ENCODE data around the gene CYB5R3.
"Not testable (repeated sequence)": the region's sequence is repeated elsewhere in the genome, so short reads cannot be mapped to it uniquely, and the experiment has no call there.

CYB5R3 gene

DNA sequence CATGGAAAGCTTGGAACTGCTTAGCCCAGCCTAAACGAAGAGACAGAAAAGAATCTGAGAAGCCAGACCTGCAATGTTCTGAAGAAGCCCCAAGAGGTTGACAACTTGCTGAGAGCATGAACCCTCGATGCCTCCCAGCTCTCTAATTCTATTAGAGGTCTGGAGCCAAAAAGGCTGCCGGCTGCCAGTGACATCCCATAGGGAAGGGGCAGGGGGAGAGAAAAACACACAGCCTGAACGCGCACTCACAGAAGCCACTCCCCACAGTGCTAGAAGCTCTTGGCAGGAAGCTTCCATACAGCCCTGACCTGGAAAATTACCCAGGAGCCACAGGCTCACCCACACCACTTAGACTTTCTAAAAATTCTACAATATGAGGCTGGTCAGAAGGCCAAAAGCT is 52.9 kb downstream of the CYB5R3 start:
- no peak for DNase-seq

DNA sequence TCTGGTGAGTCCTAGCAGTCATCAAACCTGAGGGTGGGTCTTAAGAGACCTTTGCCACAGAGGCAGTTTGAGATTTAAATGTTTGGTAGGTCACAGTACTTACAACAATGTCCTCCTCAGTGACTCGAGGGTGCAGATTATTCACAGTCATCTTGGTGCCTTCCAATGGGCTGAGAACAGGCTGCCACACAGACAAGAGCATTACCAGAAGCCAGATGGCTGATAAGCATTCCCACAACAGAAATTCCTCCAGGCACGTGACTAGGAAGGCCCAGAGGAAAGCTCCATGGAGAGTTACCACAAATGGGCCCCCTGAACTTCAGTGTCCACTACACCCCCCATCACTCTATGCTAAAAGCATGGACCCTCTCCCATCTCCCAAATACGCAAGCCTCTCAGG is 53.8 kb downstream of the CYB5R3 start:
- no peak for DNase-seq

DNA sequence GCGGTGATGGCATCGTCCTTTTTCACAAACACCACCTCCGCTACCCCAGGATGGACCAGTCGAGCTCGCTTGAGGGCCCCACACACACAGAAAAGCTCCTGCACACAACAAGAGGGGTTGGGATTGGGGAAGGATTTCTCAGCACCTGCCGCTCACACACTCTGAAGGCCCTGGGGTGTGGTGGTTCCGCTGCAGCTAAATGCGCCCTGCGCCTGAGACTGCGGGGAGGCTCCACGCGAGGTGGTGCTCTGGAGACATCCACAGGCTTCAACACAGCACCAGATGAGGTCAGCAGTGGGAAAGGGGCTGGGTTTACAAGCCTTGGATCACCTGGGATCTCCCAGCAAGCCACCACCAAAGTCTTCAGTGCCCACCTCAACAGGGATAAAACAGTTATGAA is 57.2 kb downstream of the CYB5R3 start:
- no peak for DNase-seq

DNA sequence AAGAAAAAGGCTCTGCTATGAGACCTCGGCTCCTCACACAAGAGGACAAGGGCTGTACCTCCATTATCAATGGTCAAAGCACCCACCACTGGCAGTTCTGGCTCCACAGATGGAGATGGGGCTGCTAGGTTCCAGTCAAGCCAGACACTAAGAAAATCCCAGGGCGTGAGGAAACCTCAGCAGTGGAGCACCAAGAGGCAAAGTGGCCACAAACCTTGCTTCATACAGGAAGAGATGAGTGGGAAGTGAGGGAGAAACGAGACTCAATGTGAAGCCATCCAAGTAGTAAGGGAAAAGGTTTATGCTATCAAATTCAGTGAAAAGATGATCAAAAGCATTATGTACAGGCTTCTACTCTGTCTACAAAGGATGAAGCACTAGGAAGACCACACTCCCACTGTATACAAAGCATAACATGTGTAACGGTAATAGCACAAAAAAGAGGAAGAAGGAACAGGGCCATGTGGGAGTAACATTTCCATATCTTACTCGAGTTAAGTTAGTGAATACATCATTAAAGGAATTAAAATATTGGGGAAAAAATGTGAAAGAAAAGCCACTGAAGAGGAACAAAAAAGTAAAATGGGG is 61.5 kb downstream of the CYB5R3 start:
- DNase-seq = no peak

DNA sequence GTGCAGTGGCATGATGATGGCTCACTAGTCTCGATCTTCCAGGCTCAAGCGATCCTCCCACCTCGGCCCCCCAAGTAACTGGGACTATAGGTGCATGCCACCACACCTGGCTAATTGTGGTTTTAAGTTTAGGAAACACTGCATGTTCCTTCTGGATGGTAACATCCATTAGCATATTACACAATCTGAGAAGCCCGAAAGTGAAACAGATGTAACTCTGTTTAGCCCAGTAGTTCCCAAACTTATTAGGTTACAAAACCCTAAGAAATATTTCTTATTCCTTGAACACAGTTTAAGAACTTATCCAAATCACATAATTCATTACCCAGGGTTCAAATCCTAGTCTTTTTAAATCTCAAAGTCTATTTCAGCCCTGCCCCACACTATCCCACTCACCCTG is 62.8 kb downstream of the CYB5R3 start:
- no peak for DNase-seq

DNA sequence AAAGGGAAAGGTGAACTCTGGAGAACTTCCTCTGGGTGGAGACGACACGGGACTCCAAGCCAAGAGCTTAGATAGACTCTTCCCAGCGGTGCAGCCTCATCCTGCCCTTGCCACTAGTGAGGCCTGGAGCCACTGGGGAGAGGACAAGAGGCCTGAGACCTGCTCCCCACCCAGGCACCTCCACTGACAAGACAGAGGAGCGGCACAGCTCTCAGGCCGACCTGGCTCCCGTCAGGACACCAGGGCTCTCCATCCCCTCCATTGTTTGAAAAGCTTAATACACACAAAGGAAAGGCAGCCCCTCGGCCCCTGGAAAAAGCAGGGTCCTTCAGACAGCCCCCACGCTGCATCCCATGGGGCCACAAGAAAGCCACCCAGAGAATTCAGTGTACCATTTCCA is 64.1 kb downstream of the CYB5R3 start:
- DNase-seq = no peak

DNA sequence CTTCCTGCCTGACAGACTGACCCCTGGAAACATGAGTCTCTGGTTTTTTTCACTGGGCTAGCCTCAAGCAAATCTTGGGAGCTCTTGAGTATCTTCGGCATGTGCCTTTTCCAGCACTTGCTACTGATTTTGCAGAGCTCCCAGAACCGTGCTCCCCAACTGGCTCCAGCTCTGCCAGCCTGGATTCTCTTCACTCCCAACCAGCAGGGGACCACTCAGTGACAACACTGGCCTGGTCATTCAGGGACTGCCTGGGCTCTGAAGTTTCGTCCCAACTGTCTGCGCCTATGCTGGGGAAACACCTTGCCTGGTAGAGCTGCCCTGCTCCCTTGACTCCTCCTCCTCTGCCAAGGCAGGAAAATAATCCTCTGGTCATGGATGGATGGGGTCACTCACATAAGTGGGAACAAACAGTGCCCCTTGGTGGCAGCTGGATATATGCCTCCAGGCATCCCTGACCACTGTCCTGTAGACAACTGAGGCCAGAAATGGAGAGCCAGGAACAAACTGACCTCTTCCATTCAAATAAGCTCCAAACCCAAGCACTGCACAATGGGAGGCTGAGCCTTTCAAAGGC is 64.7 kb downstream of the CYB5R3 start:
- no peak for DNase-seq

DNA sequence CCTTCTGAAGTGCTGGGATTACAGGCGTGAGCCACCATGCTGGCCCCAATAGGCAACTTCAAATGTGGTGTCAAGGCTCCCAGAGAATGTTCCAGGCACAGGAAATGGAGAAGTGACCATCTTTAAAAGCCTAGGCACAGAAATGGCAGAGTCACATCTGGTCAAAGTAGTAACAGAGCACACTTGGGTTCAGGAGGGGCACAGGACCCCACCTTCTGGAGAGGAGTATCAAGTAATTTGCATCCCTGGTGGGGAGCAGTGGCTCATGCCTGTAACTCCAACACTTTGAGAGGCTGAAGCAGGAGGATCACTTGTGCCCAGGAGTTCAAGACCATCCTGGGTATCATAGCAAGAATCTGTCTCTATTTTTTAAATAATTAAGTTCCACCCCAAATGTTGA is 66.2 kb downstream of the CYB5R3 start:
- DNase-seq = no peak

DNA sequence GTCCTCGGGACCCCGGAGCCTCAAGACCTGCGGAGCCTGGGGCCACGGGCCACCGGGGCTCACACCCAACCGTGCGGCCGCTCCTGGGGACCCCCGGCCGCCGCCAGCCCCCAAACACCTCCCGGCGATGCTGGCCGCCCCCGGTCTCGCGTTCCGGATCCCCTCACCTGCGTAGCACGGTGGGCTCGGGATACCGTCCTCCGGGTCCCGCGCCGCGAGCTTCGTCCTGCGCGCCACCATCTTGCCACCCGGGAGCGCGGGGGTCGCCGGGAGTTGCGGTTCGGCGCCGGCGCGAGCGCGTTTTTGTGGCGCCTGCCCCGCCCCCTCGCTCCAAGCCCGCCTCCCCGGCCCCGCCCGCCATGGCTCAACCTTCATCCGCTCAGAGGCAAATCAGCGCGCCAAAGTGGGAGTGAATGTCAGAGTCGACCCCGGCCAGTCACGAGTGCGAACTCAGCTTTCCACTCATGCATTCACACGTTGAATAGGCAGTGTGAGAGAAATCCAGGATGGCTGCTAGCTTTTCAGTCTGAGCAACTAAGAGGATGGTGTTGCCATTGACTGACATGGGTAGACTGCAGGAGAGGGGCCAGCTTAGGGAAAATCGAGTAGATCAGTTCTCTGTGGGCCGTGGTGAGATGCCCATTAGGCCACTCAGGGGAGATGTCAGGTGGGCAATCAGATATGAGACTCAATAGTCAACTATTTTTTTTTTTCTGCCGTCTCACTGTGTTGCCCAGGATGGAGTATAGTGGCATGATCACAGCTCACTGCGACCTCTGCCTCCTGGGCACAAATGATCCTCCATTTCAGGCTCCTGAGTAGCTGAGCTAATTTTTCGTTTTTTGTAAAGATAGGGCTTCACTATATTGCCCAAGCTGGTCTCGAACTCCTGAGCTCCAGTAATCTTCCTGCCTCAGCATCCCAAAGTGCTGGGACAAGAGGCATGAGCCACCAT is 67.2 kb downstream of the CYB5R3 start:
- peak; percentile 73 for DNase-seq

DNA sequence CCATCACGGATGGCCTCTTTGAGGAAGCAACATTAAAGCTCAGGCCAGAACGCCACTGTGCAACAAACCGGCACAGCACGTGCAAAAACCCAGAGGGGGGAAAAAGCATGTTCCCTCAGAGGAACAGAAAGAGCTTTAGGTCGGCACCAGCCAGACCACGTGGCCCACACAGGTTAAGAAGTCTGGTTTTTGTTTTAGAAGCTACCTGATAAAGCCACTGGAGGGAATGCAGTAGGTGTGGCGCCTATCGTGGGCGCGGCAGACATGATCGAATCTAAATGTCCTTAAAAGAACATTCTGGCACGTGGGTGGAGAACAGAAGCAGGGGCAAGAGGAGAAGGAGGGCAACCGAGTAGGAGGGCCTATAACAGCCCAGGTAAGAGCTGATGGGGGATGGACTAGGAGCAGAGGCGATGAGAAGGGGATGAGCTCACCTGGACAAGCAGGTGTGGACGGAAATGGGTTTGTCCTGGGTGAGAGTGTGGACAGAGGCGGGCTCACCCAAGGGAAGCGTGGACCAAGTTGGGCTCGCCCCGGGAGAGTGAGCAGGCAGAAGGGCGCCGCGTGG is 67.9 kb downstream of the CYB5R3 start:
- DNase-seq = not testable (repeated sequence)

DNA sequence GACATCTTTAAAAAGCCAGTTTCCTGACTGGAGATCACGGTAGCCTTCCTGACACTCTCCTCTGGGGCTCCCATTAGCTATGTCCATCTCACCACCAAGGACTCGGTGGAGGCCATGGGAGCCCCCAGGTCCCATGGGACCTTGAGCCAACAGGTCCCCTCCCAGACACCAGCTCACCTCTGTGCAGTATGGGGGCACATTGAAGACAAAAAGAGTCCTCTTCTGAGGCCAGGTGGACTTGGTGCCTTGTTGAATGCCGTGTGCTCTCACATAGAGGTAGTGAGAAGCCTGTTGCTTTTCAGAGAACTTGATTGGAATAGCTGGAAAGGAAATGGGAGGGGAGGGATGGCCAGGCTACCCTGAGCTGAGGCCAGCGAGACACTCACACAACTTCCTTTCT is 69.2 kb downstream of the CYB5R3 start:
- DNase-seq = not testable (repeated sequence)

DNA sequence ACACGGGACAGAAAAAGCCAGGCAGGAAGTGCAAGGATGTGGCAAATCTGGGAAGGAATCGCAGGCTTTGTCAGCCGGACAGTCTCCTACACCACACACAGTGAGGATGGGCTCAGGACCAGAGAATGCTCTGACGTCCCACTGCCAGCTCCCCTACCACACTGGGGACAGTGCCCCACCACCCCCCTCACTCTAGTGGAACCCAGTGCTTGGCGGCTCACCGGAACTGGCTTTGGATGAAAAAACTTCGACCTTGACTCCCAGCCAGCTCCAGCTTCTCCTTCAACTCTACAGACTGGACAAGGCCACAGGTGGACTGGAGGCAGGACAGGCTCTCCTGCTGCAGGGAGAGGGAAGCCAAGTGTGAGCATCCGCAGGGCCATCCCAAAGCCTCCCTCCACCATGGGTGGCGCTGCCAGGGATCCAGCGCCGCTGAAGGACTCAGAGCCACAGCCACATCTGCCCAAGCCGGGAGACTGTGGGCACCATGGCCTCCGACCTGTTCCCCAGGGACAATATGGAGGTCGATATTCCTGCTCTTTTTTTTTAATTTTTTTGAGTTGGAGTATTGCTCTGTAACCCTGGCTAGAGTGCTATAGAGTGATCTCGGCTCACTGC is 71.5 kb downstream of the CYB5R3 start:
- no peak for DNase-seq

DNA sequence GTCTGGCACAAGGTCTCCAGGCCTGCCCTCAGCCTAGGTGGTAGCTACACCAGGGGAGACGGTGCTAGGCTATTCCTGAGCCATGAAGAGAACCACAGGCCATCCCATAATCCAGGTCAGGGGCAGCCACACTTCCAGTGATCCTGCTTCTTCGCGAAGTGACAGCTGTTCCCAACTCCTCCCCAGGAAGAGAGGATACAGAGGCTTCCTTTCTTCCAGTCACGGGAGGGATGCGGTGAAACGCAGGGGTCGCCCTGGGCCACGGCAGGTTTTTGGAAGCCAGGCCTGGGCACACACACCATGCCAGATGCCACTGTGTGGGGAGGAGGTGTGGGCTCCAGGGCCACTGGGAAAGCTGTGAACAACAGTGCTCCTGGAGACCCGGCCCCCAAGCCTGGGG is 72.1 kb downstream of the CYB5R3 start:
- not testable (repeated sequence) for DNase-seq

DNA sequence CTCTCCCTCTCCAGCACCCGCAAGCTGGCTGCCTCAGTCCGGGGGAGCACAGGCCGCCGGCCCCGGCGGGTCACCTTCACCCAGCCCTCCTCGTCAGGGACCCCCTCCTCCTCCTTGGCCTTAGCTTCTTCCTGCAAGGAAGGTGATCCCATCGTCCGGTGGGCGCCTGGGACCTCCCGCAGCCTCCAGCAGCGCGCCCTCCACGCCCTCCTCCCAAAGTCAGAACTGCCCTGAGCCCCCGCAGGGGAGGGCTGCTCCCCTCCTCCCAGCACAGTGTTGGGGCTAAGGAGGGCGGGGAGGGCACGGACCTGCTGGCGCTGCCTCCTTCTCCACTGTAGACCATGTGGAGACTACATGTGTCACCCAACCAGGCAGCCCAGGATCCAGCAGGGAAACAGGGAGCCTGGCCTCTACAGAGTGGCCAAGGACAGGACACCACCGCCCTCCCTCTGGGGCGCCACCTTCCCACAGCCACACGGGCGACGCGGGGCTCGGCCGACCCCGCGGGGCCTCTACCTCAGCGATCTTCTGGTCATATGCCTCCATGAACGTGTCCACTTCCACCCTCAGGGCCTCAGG is 73.1 kb downstream of the CYB5R3 start:
- not testable (repeated sequence) for DNase-seq

DNA sequence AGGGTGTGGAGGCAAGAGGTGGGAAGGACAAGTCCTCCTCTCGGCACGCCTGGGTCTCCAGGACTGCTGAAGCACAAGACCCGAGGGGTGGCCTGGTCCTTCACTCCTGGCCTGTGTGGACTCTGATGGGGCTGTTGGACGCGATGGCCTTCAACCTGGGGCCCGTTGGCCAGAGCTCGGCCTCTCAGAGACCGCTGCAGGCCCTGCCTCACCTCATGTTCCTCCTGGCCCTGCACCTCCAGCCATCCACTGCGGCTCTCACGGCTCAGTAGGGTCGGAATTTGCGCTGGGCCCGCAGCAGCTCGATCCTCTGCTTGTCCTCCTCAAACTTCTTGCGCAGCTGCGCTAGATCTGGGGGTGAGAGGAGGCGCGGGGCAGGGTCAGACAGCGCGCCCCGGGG is 74.7 kb downstream of the CYB5R3 start:
- not testable (repeated sequence) for DNase-seq

DNA sequence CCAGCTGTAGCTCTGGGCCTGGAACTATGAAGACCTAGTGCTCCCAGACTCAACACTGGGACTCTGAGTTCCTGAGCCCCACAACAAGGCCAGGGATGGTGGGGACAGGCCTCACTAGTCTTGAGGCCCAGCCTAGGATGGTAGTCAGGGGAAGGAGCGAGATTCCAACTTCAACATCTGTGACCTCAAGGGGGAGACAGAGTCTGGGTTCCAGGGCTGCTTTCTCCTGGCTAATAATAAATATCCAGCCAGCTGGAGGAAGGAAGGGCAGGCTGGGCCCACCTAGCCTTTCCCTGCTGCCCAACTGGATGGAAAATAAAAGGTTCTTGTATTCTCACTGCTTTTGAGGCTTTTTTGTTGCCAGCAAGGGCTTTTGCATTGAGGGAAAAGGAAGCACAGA is 75.1 kb downstream of the CYB5R3 start:
- not testable (repeated sequence) for DNase-seq

DNA sequence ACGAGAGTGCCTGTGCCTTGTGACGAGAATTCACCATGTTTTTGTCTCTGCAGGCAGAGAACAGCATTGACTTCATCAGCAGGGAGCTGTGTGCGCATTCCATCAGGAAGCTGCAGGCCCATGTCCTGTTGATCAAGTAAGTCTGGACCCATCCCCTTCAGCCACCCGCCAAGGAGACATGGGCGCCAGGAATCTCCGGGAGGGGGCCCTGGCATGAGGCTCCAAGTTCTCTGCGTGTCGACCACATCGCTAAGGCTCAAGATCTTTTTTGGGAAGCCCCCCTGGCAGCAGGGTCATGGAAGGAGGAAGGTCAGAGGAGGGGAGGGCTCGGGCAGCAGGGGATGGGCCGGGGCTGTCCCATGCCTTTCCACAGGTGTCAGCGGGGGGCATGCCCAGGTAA is 78.1 kb downstream of the CYB5R3 start:
- DNase-seq = not testable (repeated sequence)

DNA sequence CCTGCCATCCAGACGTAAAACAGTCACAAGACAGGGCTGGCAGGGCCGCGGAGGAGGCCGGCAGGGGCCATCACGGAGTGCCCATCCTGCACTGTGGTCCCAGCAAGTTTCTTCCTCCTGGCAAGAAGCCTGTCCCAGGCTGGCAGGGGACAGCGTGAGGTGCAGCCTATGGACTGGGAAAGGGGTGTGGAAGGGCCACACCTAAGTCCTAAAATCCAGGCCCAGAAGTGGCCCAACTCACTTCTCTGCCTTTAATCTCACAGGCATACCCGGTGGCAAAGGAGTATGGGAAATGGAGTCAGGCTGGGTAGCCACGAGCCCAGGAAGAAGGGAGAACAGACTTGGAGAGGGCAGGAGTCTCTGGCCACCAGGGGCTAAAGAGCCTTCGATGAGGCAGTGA is 78.6 kb downstream of the CYB5R3 start:
- DNase-seq = not testable (repeated sequence)

DNA sequence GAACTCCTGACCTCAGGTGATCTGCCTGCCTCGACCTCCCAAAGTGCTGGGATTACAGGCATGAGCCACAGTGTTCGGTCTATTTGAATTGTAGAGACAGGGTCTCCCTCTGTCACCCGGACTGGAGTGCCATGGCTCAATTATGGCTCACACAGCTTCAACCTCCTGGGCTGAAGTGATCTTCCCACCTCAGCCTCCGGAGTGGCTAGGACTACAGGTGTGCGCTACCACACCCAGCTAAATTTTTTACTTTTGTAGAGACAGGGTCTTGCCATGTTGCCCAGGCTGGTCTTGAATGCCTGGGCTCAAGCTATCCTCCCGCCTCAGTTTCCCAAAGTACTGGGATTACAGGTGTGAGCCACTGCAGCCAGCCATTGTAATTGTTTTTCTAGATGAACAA is 81.2 kb downstream of the CYB5R3 start:
- not testable (repeated sequence) for DNase-seq
